Measurements from ENCODE around the gene UCHL1.
"Not testable (repeated sequence)": the region's sequence is repeated elsewhere in the genome, so short reads cannot be mapped to it uniquely, and the experiment has no call there.

UCHL1 gene

GRCh38 chr4:41296995-41297394 is 40.3 kb downstream of the UCHL1 start:
- no peak for DNase-seq

- no peak for DNase-seq
Observed at GRCh38 chr4:41297832-41298231, 41.1 kb downstream of the UCHL1 start.

- no peak for DNase-seq
Observed at GRCh38 chr4:41299486-41299885, 42.8 kb downstream of the UCHL1 start.

GRCh38 chr4:41301137-41301536 is 44.4 kb downstream of the UCHL1 start:
- no peak for DNase-seq

GRCh38 chr4:41303372-41304118 is 46.8 kb downstream of the UCHL1 start:
- no peak for DNase-seq

- no peak for DNase-seq
Observed at GRCh38 chr4:41304221-41304620, 47.5 kb downstream of the UCHL1 start.

GRCh38 chr4:41305476-41305875 is 48.7 kb downstream of the UCHL1 start:
- no peak for DNase-seq

- DNase-seq: peak in 1 of 2 donors; percentile 1
Observed at GRCh38 chr4:41307638-41308037, 50.9 kb downstream of the UCHL1 start.

- no peak for DNase-seq
Observed at GRCh38 chr4:41308398-41308797, 51.7 kb downstream of the UCHL1 start.

GRCh38 chr4:41315426-41315825 is 58.7 kb downstream of the UCHL1 start:
- not testable (repeated sequence) for DNase-seq

GRCh38 chr4:41315862-41316261 is 59.1 kb downstream of the UCHL1 start:
- DNase-seq: no peak
